OCI-LY7 (cell line): ENCODE measurements around the gene CD46.
"Not testable (repeated sequence)": the region's sequence is repeated elsewhere in the genome, so short reads cannot be mapped to it uniquely, and the experiment has no call there.

Experiments used
- EZH2phosphoT487 ChIP-seq: fragments of 200-600 bp; sonication (generic); IDR thresholded peaks from 2 replicates; pipeline ENCODE4 v1.6.1; 2018; ENCODE audit warnings: low read depth, borderline replicate concordance, mild to moderate bottlenecking, mixed run types, antibody characterized with exemption, low read length, moderate library complexity, mixed read lengths
- TF ChIP-seq, protein P1 (sequence below): fragments of 200-600 bp; sonication (generic); conservative IDR thresholded peaks from 2 replicates; pipeline ENCODE4 v1.5.1; 2014; ENCODE audit warnings: mild to moderate bottlenecking, antibody characterized with exemption, low read length, moderate library complexity, mixed read lengths

DNA sequence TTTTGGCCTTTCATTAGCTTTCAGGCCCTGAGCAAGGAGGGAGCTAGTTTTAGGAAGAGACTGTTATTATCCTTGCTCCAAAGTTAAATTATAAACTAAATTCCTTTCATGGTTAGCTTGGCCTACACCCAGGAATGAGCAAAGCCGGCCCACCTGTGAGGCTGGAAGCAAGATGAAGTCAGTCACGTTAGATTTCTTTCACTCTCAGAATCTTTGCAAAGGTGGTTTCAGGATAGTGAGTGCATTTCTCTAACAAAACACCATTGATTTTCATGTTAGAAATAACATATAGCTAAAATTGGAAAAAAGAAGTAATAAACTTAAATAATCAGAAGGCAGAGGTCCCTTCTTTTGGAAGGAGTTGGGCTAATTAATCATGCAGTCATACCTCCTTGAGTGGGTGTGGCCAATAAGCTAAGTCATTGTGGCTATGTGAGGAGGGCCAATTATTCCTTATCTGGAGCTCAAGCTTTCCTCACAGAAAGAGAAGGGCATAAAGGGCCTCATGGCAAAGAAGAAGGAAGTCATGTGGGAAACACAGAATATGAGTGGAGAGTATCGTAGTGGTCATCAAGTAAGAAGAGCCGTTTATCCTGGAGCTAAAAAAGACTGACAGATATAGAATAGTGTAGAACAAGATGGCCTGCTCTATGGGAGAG is 23.5 kb upstream of the CD46 start:
- TF ChIP-seq, protein P1, sequence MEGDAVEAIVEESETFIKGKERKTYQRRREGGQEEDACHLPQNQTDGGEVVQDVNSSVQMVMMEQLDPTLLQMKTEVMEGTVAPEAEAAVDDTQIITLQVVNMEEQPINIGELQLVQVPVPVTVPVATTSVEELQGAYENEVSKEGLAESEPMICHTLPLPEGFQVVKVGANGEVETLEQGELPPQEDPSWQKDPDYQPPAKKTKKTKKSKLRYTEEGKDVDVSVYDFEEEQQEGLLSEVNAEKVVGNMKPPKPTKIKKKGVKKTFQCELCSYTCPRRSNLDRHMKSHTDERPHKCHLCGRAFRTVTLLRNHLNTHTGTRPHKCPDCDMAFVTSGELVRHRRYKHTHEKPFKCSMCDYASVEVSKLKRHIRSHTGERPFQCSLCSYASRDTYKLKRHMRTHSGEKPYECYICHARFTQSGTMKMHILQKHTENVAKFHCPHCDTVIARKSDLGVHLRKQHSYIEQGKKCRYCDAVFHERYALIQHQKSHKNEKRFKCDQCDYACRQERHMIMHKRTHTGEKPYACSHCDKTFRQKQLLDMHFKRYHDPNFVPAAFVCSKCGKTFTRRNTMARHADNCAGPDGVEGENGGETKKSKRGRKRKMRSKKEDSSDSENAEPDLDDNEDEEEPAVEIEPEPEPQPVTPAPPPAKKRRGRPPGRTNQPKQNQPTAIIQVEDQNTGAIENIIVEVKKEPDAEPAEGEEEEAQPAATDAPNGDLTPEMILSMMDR, result not testable (repeated sequence)
- not testable (repeated sequence) for TF ChIP-seq EZH2phosphoT487
